HG02571 (cell line): Measurements from ENCODE around the gene RABL6.
"Not testable (repeated sequence)": the region's sequence is repeated elsewhere in the genome, so short reads cannot be mapped to it uniquely, and the experiment has no call there.

ENCODE experiments used
- ATAC-seq: cut with Tn5 transposase; IDR thresholded peaks from one replicate; pipeline ENCODE4 v1.9.1; 2021; ENCODE audit warnings: mild to moderate bottlenecking, moderate library complexity; ENCODE audit not compliant: unreplicated experiment

Gene RABL6

DNA sequence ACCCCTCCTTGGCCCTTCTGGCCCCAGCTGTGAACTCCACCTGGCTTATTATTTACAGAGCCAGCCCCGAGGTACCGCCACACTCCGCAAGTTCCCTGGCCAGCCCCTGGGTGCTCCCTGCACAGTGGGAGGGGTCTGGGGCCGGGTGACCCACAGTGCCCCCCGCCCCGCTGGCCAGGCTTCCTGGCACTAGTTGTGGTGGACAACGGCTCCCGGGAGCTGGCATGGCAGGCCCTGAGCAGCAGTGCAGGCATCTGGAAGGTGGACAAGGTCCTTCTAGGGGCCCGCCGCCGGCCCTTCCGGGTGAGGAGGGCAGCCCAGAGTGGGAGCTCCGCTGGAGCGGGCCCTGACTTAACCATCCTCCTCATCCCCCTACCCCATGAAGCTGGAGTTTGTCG lies 48.3 kb downstream of the RABL6 start:
- no peak for ATAC-seq

DNA sequence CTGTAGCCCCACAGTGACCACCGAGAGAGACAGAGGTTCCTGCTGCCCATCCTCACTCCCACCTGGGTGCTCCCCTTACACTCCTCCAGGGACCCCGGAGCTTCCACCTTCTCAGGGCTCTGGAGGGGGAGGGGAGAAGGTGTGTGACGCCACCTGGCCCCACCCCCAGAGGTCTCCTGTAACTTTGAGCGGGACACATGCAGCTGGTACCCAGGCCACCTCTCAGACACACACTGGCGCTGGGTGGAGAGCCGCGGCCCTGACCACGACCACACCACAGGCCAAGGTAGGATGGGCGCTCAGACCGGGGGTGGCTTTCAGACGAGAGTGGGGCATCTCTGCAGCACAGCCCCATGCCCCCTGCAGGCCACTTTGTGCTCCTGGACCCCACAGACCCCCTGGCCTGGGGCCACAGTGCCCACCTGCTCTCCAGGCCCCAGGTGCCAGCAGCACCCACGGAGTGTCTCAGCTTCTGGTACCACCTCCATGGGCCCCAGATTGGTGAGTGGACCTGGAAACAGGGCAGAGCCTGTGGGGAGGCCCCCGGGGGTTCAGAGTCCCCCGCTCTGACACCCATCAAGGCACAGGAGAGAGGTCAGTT lies 48.9 kb downstream of the RABL6 start:
- ATAC-seq: no peak

GRCh38 chr9:136857166-136857565 lies 49.4 kb downstream of the RABL6 start:
- ATAC-seq: no peak

- no peak for ATAC-seq
These were observed 50.0 kb downstream of the RABL6 start for GRCh38 chr9:136857581-136858412.

- ATAC-seq: no peak
These were observed 50.7 kb downstream of the RABL6 start for GRCh38 chr9:136858452-136858843.

DNA sequence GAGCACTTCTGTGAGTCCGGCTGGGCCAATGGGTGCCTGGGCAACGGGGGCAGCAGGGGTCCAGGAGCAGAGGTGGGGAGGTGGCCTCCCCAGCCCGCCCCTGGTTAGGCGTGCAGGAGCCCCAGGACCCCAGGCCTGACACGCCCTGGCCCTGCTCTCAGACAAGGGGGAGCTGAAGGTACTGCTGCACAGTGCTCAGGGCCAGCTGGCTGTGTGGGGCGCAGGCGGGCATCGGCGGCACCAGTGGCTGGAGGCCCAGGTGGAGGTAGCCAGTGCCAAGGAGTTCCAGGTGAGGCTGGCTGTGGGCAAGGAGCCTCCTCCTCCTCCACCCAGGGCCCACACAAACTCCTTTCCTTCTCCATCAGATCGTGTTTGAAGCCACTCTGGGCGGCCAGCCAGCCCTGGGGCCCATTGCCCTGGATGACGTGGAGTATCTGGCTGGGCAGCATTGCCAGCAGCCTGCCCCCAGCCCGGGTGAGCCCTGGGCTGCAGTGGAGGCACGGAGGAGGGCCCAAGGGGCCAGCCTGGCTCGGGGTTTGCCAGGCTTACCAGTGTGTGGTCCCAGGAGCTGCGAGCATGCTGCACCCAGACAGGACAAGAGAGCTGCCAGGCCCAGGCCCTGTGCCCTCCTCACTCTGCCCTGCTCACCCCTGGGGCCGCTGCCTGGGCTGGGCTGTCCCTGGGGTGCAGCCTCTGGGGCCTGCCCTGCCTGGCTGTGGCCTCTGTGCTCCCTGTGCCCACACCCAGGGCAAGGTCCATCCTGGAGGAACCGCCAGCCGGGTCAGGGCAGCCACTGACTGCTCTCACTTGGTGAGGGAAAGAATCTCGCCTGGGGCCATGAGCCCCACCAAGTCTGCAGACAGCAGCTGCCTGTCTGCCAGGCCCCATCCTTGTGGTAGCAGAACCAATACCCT lies 51.4 kb downstream of the RABL6 start:
- no peak for ATAC-seq

DNA sequence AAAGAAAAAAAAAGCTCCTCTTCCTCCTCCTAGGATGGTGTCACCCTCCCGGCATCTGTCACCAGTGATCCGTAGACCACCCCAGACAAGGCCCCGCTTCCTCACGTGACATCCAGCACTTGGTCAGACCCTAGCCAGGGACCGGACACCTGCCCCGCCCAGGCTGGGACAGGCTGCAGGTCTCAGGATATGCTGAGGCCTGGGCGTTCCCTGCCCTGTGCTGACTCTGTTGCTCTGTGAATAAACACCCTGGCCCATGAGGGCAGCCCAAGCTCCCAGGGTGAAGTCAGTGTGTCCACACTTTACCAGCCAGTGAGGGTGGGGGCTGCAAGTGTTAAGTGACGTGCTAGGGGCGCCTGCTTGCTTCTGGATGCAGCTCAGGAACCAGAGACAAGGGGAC lies 52.8 kb downstream of the RABL6 start:
- no peak for ATAC-seq

- no peak for ATAC-seq
These were observed 53.5 kb downstream of the RABL6 start for GRCh38 chr9:136860933-136861873.

GRCh38 chr9:136861874-136862457 lies 54.2 kb downstream of the RABL6 start:
- ATAC-seq: no peak

GRCh38 chr9:136862849-136863622 lies 55.3 kb downstream of the RABL6 start:
- ATAC-seq: no peak

- ATAC-seq: no peak
These were observed 56.0 kb downstream of the RABL6 start for GRCh38 chr9:136863623-136864273.

- no peak for ATAC-seq
These were observed 57.5 kb downstream of the RABL6 start for GRCh38 chr9:136865041-136865767.

DNA sequence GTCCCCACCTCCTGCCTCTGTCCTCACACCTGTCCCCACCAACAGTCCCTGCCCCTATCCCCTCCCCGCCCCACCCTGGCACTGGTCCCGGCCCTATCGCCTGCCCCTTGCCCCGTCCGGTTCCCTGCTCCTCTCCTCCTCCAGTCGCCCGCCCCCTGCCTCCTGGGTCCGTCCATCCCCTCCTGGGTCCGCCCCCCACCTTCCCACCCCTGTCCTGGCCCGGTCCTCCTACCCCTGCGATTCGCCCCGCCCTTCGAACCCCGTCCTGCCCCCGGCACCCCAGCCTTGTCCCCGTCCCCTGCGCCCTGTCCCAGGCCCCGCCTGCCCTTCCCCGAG lies 58.0 kb downstream of the RABL6 start:
- no peak for ATAC-seq

GRCh38 chr9:136866898-136867421 lies 59.2 kb downstream of the RABL6 start:
- ATAC-seq: not testable (repeated sequence)

GRCh38 chr9:136867480-136867879 lies 59.7 kb downstream of the RABL6 start:
- no peak for ATAC-seq

- ATAC-seq: no peak
These were observed 60.2 kb downstream of the RABL6 start for GRCh38 chr9:136867917-136868316.

- no peak for ATAC-seq
These were observed 60.9 kb downstream of the RABL6 start for GRCh38 chr9:136868644-136869043.

GRCh38 chr9:136869611-136870010 lies 61.9 kb downstream of the RABL6 start:
- ATAC-seq: not testable (repeated sequence)
